Thyroid gland (tissue), 4 donors: ENCODE measurements around the gene RRBP1.

Experiments used
- CTCF ChIP-seq, 6 experiments: fragments of 200-600 bp in 3 of 6; fragments of 450-650 bp in 3 of 6; sonication (generic) in 3 of 6; IDR thresholded peaks; one replicate each; pipeline ENCODE4 v1.5.1; 2016 to 2019; ENCODE audit warnings: antibody characterized with exemption in 6 of 6, mild to moderate bottlenecking in 2 of 6, inconsistent platforms in 1 of 6, moderate library complexity in 1 of 6
- POLR2A ChIP-seq, 2 donors: fragments of 450-650 bp; IDR thresholded peaks; one replicate each; pipeline ENCODE4 v1.6.1; 2017; ENCODE audit warnings: antibody characterized with exemption in 2 of 2, mild to moderate bottlenecking in 2 of 2, moderate library complexity in 1 of 2

- TF ChIP-seq CTCF (IDR thresholded peaks at IDR 0.05) (peak in 1 of 6 experiments; percentile 2), POLR2A (IDR thresholded peaks at IDR 0.05) (no peak)
Observed at GRCh38 chr20:17655286-17655651, 26.8 kb downstream of the RRBP1 start.
